ENCODE results near the gene TMEM25. TPM values are rescaled to one million over a fixed set of nuclear protein-coding genes. Genes with fewer than 3 reads are reported as not detected.

Gene TMEM25
- total RNA-seq, 2 donors from 2014 or later, result 3.8 to 9.2 TPM

- Histone ChIP-seq H3K4me3 (peak overlapping the region; percentile 77), H3K36me3 (no peaks in the 10 kb centered on the region), H3K27me3 (no peaks in the 10 kb centered on the region), H3K9me3 (no peaks in the 10 kb centered on the region), H3K4me1 (peaks cover 14% of the 10 kb centered on the region), H3K27ac (no peak overlapping the region), H3K9ac (ENCODE audit: low read depth in 2 of 2, low read length in 2 of 2) (peak overlapping the region in 1 of 2 donors; percentile 27)
- intact Hi-C loops (cut with DNase I), result no loop called here
- TF ChIP-seq CTCF (IDR thresholded peaks at IDR 0.05), result no peak
- DNase-seq, result no peak
These were observed 1.1 kb downstream of the TMEM25 start for GRCh38 chr11:118532091-118532490.

GRCh38 chr11:118532852-118533768 lies 2.1 kb downstream of the TMEM25 start:
- H3K27me3 ChIP-seq, result no peaks in the 10 kb centered on the region
- no peak for TF ChIP-seq CTCF (IDR thresholded peaks at IDR 0.05)
- no peak overlapping the region for H3K9ac ChIP-seq (ENCODE audit: low read depth in 2 of 2, low read length in 2 of 2)
- H3K36me3 ChIP-seq, result no peaks in the 10 kb centered on the region
- no peak overlapping the region for H3K27ac ChIP-seq
- H3K4me1 ChIP-seq, result peaks cover 14% of the 10 kb centered on the region
- H3K9me3 ChIP-seq, result no peaks in the 10 kb centered on the region
- no peak overlapping the region for H3K4me3 ChIP-seq
- no peak for DNase-seq
- intact Hi-C loops (cut with DNase I), result no loop called here

- DNase-seq, result no peak
These were observed 3.1 kb downstream of the TMEM25 start for GRCh38 chr11:118533769-118534729.

DNA sequence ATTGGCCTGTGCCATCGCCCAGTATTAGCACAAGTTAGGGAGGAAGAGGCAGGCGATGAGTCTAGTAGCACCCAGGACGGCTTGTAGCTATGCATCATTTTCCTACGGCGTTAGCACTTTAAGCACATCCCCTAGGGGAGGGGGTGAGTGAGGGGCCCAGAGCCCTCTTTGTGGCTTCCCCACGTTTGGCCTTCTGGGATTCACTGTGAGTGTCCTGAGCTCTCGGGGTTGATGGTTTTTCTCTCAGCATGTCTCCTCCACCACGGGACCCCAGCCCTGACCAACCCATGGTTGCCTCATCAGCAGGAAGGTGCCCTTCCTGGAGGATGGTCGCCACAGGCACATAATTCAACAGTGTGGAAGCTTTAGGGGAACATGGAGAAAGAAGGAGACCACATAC lies 4.3 kb downstream of the TMEM25 start:
- DNase-seq, result no peak
- TF ChIP-seq CTCF (IDR thresholded peaks at IDR 0.05), result no peak
- Histone ChIP-seq H3K36me3 (no peaks in the 10 kb centered on the region), H3K4me1 (peaks cover 5% of the 10 kb centered on the region), H3K9me3 (no peaks in the 10 kb centered on the region), H3K27ac (no peak overlapping the region), H3K9ac (ENCODE audit: low read depth in 2 of 2, low read length in 2 of 2) (no peak overlapping the region), H3K4me3 (no peak overlapping the region), H3K27me3 (no peaks in the 10 kb centered on the region)
- intact Hi-C loops (cut with DNase I), result no loop called here

More at GRCh38 chr11:118533769-118534729, 3.1 kb downstream of the TMEM25 start:
- H3K9me3 ChIP-seq, result no peaks in the 10 kb centered on the region
- H3K27ac ChIP-seq, result no peak overlapping the region
- intact Hi-C loops (cut with DNase I), result no loop called here
- H3K4me1 ChIP-seq, result peaks cover 14% of the 10 kb centered on the region
- no peaks in the 10 kb centered on the region for H3K27me3 ChIP-seq
- H3K9ac ChIP-seq (ENCODE audit: low read depth in 2 of 2, low read length in 2 of 2), result no peak overlapping the region
- no peak overlapping the region for H3K4me3 ChIP-seq
- no peaks in the 10 kb centered on the region for H3K36me3 ChIP-seq
- TF ChIP-seq CTCF (IDR thresholded peaks at IDR 0.05), result no peak

- no peak for TF ChIP-seq CTCF (IDR thresholded peaks at IDR 0.05)
- no peaks in the 10 kb centered on the region for H3K9me3 ChIP-seq
- intact Hi-C loops (cut with DNase I), result no loop called here
- no peak overlapping the region for H3K27ac ChIP-seq
- H3K4me1 ChIP-seq, result no peaks in the 10 kb centered on the region
- no peak for DNase-seq
- H3K4me3 ChIP-seq, result no peak overlapping the region
- no peaks in the 10 kb centered on the region for H3K27me3 ChIP-seq
- no peak overlapping the region for H3K9ac ChIP-seq (ENCODE audit: low read depth in 2 of 2, low read length in 2 of 2)
- no peaks in the 10 kb centered on the region for H3K36me3 ChIP-seq
These were observed 5.7 kb downstream of the TMEM25 start for GRCh38 chr11:118536726-118537125.
